GM18511 (cell line): ENCODE results near the gene FGD4.

ENCODE experiments used
- ATAC-seq: cut with Tn5 transposase; IDR thresholded peaks from one replicate; pipeline ENCODE4 v1.9.1; 2021; ENCODE audit warnings: mild to moderate bottlenecking, moderate library complexity; ENCODE audit not compliant: unreplicated experiment

The FGD4 gene

GRCh38 chr12:32454075-32454474, 54.7 kb downstream of the FGD4 start:
- no peak for ATAC-seq

GRCh38 chr12:32454866-32455265, 55.5 kb downstream of the FGD4 start:
- no peak for ATAC-seq

- peak; percentile 63 for ATAC-seq
Observed at GRCh38 chr12:32455607-32456071, 56.3 kb downstream of the FGD4 start.

DNA sequence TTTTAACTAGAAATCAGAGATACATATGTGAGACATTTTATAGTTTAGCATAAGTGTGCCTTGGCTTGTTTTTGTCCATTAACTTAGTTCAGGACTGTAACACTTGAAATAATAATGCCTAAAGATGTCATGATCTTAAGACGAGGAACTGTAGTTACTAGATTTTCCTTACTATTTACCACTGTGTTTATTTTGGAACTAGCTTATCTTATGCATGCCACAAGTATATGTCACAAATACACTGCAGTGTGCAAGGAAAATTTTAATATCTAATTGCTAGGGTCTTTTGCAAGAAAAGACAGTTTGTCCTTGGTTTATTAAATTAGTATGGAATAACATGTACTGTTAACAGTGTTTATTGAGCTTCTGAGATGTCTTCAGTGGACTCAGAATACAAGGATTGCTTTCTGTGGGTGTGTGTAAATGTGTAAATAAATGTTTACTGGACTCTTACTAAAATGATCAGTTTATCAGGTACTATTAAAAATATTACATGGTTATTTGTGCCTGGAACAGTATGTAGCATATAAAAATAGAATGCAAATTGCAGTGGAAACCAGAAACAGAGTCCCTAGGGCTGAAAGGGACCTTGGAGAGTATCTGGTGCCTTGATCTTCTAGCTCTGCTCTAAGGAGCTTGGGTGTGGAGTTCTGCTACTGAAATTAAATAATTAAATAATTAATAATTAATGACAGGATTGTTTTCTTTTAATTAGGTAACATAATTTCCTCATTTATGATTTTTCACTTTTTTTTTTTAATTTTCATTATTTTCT, 58.1 kb downstream of the FGD4 start:
- ATAC-seq = no peak

DNA sequence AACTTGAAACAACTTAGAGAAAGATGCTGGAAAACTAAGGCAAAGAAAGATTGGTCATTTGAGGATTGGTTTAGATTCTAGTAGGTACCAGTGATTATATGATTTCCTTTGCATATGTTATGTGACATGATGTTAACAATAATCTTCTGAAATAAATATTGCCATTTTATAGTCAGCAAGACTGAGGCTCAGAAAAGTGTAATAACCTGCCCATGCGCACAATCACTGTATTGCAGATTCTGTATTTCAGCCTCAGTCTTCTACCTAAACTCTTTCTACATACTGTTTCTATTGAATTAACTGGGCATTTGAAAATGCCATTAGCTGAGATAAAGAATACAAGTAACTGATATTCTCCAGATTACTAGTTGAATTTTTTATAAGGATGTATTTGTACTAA, 61.3 kb downstream of the FGD4 start:
- no peak for ATAC-seq

- no peak for ATAC-seq
Observed at GRCh38 chr12:32462908-32463307, 63.5 kb downstream of the FGD4 start.

GRCh38 chr12:32466187-32466586, 66.8 kb downstream of the FGD4 start:
- ATAC-seq = no peak

- no peak for ATAC-seq
Observed at GRCh38 chr12:32466986-32467711, 67.8 kb downstream of the FGD4 start.

DNA sequence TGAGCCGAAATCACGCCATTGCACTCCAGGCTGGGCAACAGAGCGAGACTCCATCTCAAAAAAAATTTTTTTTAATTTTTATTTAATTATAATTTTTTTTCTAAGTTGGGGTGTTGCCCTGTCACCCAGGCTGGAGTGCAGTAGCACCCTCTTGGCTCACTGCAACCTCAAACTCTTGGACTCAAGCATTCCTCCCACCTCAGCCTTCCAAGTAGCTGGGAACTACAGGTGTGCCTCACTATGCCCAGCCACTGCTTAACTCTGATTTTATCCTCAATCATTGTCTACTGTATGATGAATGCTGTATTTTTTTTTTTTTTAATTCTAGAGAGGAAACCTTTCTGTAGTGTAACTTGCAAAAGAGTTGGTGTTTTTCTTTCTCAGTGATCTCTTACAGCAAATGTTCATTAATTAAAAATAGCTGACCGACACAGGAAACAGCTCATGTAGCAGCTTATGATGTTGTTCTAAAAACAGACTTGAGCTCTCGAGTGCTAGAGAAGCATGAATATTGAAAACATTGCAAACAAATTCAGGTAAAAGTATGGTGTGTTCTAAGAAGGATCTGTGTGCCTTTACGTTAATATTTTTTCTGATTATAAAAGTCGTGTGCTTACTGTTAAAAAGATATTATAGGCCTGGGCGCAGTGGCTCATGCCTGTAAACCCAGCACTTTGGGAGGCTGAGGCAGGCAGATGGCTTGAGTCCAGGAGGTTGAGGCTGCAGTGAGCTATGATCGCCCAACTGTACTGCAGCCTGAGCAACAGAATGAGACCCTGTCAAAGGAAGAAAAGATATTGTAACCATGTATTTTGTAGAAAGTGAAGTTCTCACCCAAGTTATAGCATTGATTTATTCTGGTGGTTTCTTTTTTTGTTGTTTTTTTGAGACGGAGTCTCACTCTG, 68.9 kb downstream of the FGD4 start:
- no peak for ATAC-seq

GRCh38 chr12:32470936-32471470, 71.6 kb downstream of the FGD4 start:
- no peak for ATAC-seq

GRCh38 chr12:32471591-32472001, 72.2 kb downstream of the FGD4 start:
- no peak for ATAC-seq

DNA sequence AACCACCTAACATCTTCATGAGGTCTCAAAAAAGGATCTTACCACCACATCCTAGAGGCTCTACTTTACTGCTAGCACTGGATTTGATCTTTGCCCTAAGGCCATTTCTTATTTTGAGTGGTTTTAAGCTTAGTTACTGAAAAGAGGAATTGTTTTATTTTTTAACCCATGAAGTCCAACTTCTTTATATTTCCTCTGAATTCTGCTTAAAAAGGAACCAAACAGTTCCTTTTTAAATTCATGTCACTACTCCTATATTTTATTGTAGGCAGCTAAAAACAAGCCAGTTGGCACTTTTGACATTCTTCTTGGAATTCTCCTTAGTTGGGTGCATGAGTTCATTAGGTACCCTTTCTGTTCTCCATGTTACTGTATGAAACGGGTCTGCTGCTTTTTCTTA, 76.4 kb downstream of the FGD4 start:
- no peak for ATAC-seq

- ATAC-seq = no peak
Observed at GRCh38 chr12:32476446-32476845, 77.1 kb downstream of the FGD4 start.

- no peak for ATAC-seq
Observed at GRCh38 chr12:32477714-32478113, 78.4 kb downstream of the FGD4 start.

DNA sequence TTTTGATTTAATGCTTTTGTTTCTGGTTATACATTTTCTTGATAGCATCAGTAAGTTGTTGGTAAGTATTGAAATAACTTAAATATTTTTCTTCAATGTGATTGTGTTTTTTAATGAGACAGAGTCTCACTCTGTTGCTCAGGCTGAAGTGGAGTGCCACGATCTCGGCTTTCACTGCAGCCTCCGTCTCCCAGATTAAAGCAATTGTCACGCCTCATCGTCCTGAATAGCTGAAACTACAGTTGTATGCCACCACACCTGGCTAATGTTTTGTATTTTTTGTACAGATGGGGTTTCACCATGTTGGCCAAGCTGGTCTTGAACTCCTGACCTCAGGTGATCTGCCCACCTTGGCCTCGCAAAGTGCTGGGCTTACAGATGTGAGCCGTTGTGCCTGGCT, 78.8 kb downstream of the FGD4 start:
- no peak for ATAC-seq

- no peak for ATAC-seq
Observed at GRCh38 chr12:32478858-32479725, 79.7 kb downstream of the FGD4 start.

GRCh38 chr12:32482226-32482625, 82.9 kb downstream of the FGD4 start:
- peak; percentile 83 for ATAC-seq

DNA sequence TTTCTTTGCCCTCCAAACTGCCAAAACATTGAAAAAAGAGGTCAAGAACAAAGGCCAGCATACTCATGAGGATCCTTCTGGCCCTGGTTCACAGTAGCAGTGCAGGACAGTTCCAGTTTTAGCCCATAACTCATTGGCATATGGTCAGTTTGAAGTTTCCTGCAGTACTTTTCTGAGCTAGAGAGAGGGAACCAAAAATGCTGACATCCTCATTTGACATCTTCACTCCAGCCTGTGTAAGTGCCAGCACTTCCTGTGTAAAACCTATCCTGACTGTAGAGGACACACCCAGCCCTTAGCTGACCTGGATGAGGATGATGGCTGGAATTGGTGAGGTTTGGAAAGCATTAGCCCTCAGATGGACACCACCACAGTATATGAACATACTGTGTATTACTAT, 84.1 kb downstream of the FGD4 start:
- no peak for ATAC-seq

- no peak for ATAC-seq
Observed at GRCh38 chr12:32483993-32484392, 84.6 kb downstream of the FGD4 start.

DNA sequence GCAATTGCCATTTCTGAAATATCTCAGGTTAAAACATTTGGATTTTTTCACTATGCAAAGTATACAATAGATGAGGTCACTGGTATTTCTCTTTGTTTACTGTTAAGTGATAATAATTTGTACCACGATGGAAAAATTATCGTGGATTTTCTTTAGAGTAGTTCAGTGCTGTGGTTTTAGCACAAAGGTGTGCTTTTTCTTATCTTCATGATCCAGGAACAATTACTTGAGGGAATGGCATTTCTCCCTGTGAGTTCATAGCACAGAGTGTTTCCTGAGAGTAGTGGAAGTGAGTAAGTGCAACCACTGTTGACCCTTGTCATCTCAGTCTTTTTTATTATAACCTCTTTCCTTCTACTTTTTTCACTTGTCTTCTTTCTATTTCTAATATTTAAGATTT, 86.8 kb downstream of the FGD4 start:
- no peak for ATAC-seq
